Endothelial cell of umbilical vein (primary cell): Measurements from ENCODE around the gene SNED1. TPM values are rescaled to one million over a fixed set of nuclear protein-coding genes. Genes with fewer than 3 reads are reported as not detected.

Experiments
- BruUV-seq: library from RNA; stranded (reverse); fragments of 400-500 nt; replicated peaks from 2 replicates; lab custom pipeline; 2021; lab: Mats Ljungman, UMichigan
- CTCF ChIA-PET: fragments of 300-600, 350-600 bp; sonication (Branson Sonifier 250); formaldehyde crosslinking; loops from one replicate; lab custom pipeline; 2021; ENCODE audit warnings: antibody characterized with exemption, inconsistent platforms; lab: Charles Lee
- POLR2A ChIA-PET: fragments of 300-600, 350-600 bp; sonication (Branson Sonifier 250); formaldehyde crosslinking; loops from one replicate; lab custom pipeline; 2021; ENCODE audit warnings: antibody characterized with exemption, inconsistent platforms; lab: Charles Lee
- DNase-seq: peaks from one replicate; pipeline ENCODE4 v3.0.0-alpha.2; 2011; ENCODE audit warnings: low read depth, low spot score
- FAIRE-seq: peaks from 2 replicates; lab custom pipeline; 2011; peaks lifted over from hg19 to GRCh38; lab: Jason Lieb, UNC
- H2AFZ ChIP-seq: 2 replicates; pipeline ENCODE4 v1.6.0; 2012; ENCODE audit warnings: low read depth, low read length, control low read depth, inconsistent platforms
- H3K27ac ChIP-seq: 2 replicates; pipeline ENCODE4 v1.5.1; 2011; ENCODE audit warnings: low read depth, mild to moderate bottlenecking, control low read depth, low read length, moderate library complexity; ENCODE audit not compliant: insufficient read depth
- H3K27me3 ChIP-seq, 2 experiments: 2 replicates each; pipeline versions ENCODE4 v1.6.0 to v1.6.1; 2011; ENCODE audit warnings: low read length in 2 of 2, mixed read lengths in 1 of 2; ENCODE audit not compliant: control insufficient read depth in 2 of 2, insufficient read depth in 2 of 2
- H3K36me3 ChIP-seq, 2 experiments: 2 replicates in 1 of 2; 3 replicates in 1 of 2; pipeline ENCODE4 v1.5.1; 2011; ENCODE audit warnings: low read length in 2 of 2, mild to moderate bottlenecking in 1 of 2, moderate library complexity in 1 of 2; ENCODE audit not compliant: control insufficient read depth in 2 of 2, insufficient read depth in 2 of 2; ENCODE audit errors: extremely low read depth in 1 of 2
- H3K4me1 ChIP-seq: 3 replicates; pipeline ENCODE4 v1.5.1; 2011; ENCODE audit warnings: mild to moderate bottlenecking, low read length; ENCODE audit not compliant: control insufficient read depth, insufficient read depth; ENCODE audit errors: extremely low read depth
- H3K4me2 ChIP-seq: 2 replicates; pipeline ENCODE4 v1.6.1; 2011; ENCODE audit warnings: low read length, control low read depth, mixed read lengths; ENCODE audit not compliant: insufficient read depth
- H3K4me3 ChIP-seq, 3 experiments: fragments of 200-600 bp in 1 of 3; sonication (generic), shearing (Covaris generic) in 1 of 3; replicated peaks in 1 of 3; 2 replicates each; pipeline ENCODE4 v1.5.1; 2011 to 2016; ENCODE audit warnings: control low read depth in 3 of 3, low read length in 3 of 3, mild to moderate bottlenecking in 2 of 3, inconsistent platforms in 1 of 3, low read depth in 1 of 3, moderate library complexity in 1 of 3; ENCODE audit not compliant: insufficient read depth in 1 of 3
- H3K79me2 ChIP-seq: 2 replicates; pipeline ENCODE4 v1.6.0; 2012; ENCODE audit warnings: low read length, inconsistent platforms; ENCODE audit not compliant: control insufficient read depth, insufficient read depth
- H3K9ac ChIP-seq: replicated peaks from 2 replicates; pipeline ENCODE3; 2011; ENCODE audit warnings: low read length, control low read depth; ENCODE audit not compliant: insufficient read depth; ENCODE audit errors: extremely low read depth
- H3K9me1 ChIP-seq: replicated peaks from 3 replicates; pipeline ENCODE4 v1.6.0; 2011; ENCODE audit warnings: mild to moderate bottlenecking, low read length; ENCODE audit not compliant: control insufficient read depth, insufficient read depth; ENCODE audit errors: extremely low read depth
- H3K9me3 ChIP-seq: replicated peaks from 2 replicates; pipeline ENCODE4 v1.5.1; 2012; ENCODE audit warnings: low read length, inconsistent platforms; ENCODE audit not compliant: control insufficient read depth, insufficient read depth
- H4K20me1 ChIP-seq: replicated peaks from 2 replicates; pipeline ENCODE3; 2011; ENCODE audit warnings: mild to moderate bottlenecking, low read length; ENCODE audit not compliant: control insufficient read depth, insufficient read depth; ENCODE audit errors: extremely low read depth
- CTCF ChIP-seq, 2 donors: IDR thresholded peaks; 1 replicate in 1 of 2; 2 replicates in 1 of 2; pipeline ENCODE4 v1.5.1; 2011; ENCODE audit warnings: low read length in 2 of 2, mild to moderate bottlenecking in 2 of 2, moderate library complexity in 2 of 2, control low read depth in 1 of 2, inconsistent platforms in 1 of 2, low read depth in 1 of 2; ENCODE audit not compliant: insufficient read depth in 1 of 2; ENCODE audit errors: extremely low read depth in 1 of 2
- EZH2 ChIP-seq: IDR thresholded peaks from 2 replicates; pipeline ENCODE4 v1.6.1; 2012; ENCODE audit warnings: borderline replicate concordance, low read depth, mild to moderate bottlenecking, moderate library complexity, low read length, inconsistent platforms; ENCODE audit not compliant: severe bottlenecking
- FOS ChIP-seq: IDR thresholded peaks from 2 replicates; pipeline ENCODE4 v1.6.1; 2011; ENCODE audit warnings: mild to moderate bottlenecking, low read length, moderate library complexity, borderline replicate concordance; ENCODE audit not compliant: insufficient read depth
- GATA2 ChIP-seq: IDR thresholded peaks from 2 replicates; pipeline ENCODE4 v1.7.0; 2011; ENCODE audit warnings: low read depth, mild to moderate bottlenecking, moderate library complexity, mixed read lengths, low read length; ENCODE audit not compliant: insufficient read length, insufficient read depth
- JUN ChIP-seq: IDR thresholded peaks from 2 replicates; pipeline ENCODE4 v1.6.1; 2011; ENCODE audit warnings: borderline replicate concordance, low read depth; ENCODE audit not compliant: insufficient read length, insufficient read depth
- POLR2AphosphoS5 ChIP-seq: IDR thresholded peaks from 2 replicates; pipeline ENCODE4 v1.6.1; 2012; ENCODE audit warnings: low read depth, mild to moderate bottlenecking, control low read depth, low read length, moderate library complexity; ENCODE audit not compliant: insufficient read depth
- dilution Hi-C: fragments of 300-500 bp; cut with MboI; formaldehyde crosslinking; loops from one replicate; pipeline ENCODE4 v1.15.0; 2019; ENCODE audit warnings: low sequenced_read_pairs; ENCODE audit not compliant: extremely low pct_ligation_motif_present
- intact Hi-C: fragments of 100-400 bp; cut with micrococcal nuclease; formaldehyde crosslinking; loops from one replicate; pipeline ENCODE4 v1.10.0; 2022
- polyA plus RNA-seq, 4 experiments: library from polyadenylated mRNA; depleted of rRNA in 3 of 4; stranded (reverse) in 3 of 4; unstranded in 1 of 4; fragments of >200 nt; gene quantifications; 2 replicates each; pipeline versions ENCODE4 v1.2.1 to v1.2.3, GENCODE V29; 2011 to 2012; ENCODE audit warnings: missing spikeins in 1 of 4
- total RNA-seq: library from RNA; stranded (reverse); gene quantifications from 2 replicates; pipeline ENCODE4 v1.2.3, GENCODE V29; 2021

Gene SNED1
- total and polyA plus RNA-seq, 2 donors (not counting 3 experiments of a cell fraction or from before 2014, with no cell fraction given) = 14.1 to 17.2 TPM

DNA sequence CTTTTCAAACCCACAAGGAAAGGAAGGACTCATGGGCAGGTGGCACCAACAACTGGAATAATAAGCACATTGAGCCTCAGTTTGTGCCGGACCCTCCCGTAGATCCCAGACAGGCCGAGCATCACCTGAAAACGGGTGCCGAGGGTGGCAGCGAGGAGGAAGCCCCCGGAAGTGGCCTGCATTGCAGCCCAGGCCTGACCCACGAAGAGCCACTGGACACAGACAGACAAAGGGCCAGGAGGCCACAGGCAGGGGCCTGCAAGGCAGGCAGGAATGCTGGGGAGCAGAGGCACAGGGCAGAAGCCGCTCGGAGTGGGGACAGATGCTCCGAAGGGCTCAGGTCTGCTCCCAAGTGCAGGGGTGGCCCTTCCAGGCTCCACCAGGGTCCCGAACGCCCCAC lies 71.9 kb downstream of the SNED1 start:
- intact Hi-C loops = loop anchor here (10.0 kb wide), 1 partner anchor 156 kb away; no protein-coding TSS in a partner anchor
- Histone ChIP-seq H2AFZ (no peak overlapping the region), H3K4me2 (no peak overlapping the region), H4K20me1 (no peaks in the 10 kb centered on the region), H3K9me3 (no peaks in the 10 kb centered on the region), H3K9ac (no peak overlapping the region), H3K79me2 (no peaks in the 10 kb centered on the region), H3K27me3 (no peaks in the 10 kb centered on the region), H3K27ac (no peak overlapping the region), H3K4me1 (no peaks in the 10 kb centered on the region), H3K36me3 (peaks cover 0 to 2% of the 10 kb centered on the region in 2 experiments), H3K9me1 (no peaks in the 10 kb centered on the region), H3K4me3 (no peak overlapping the region)
- no peak for FAIRE-seq
- POLR2A ChIA-PET = no interaction called here
- CTCF ChIA-PET = no interaction called here
- TF ChIP-seq JUN = no peak
- no peak for TF ChIP-seq FOS
- TF ChIP-seq CTCF (IDR thresholded peaks at IDR 0.05; ENCODE audit: extremely low read depth in 1 of 2, insufficient read depth in 1 of 2, low read depth in 1 of 2, low read length in 2 of 2) = no peak
- TF ChIP-seq GATA2 = no peak
- no peak for TF ChIP-seq POLR2AphosphoS5
- TF ChIP-seq EZH2 = no peak
- dilution Hi-C loops = no loop called here
- no peak for DNase-seq
- no TSS peak for BruUV-seq
